ENCODE data around the gene PAM.
"Not testable (repeated sequence)": the region's sequence is repeated elsewhere in the genome, so short reads cannot be mapped to it uniquely, and the experiment has no call there.

The PAM gene

DNA sequence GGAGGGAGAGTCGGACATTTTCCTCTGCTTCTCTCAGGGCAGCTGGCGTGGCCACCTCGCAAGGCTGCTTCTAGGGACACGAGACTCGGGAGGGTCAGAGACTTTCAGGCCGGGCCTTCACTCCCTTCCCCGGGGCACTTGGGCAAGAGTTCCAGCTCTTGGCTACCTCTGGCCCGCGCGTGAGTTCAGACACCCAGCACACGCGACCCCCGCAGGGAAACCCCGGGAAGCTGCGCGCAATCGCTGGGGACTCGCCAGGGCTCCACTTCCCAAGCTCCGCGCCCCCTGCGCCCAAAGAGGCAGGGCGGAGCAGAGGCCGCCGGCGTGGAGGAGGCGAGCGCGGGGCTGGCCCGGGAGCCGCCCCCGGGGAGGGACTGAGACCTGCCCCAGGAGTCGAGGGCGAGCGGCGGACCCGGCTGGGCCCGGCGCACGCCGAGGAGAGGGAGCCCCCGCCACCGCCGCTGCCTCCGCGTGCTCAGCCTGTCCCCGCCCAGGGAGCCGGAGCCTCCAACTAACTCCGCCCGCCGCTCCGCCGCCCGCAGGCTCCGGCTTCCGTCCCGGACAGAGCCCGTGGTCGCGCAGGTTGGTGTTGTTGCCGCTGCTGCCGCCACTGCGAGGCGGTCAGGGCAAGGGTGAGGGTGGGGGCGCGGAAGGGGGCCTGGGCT is at the start of gene PAM:
Gene PAM (plus strand): TSS at position 539 of the 665 bp plus-strand sequence. CDS start 110,891 bp downstream, outside the sequence.
- no peak for DNase-seq

DNA sequence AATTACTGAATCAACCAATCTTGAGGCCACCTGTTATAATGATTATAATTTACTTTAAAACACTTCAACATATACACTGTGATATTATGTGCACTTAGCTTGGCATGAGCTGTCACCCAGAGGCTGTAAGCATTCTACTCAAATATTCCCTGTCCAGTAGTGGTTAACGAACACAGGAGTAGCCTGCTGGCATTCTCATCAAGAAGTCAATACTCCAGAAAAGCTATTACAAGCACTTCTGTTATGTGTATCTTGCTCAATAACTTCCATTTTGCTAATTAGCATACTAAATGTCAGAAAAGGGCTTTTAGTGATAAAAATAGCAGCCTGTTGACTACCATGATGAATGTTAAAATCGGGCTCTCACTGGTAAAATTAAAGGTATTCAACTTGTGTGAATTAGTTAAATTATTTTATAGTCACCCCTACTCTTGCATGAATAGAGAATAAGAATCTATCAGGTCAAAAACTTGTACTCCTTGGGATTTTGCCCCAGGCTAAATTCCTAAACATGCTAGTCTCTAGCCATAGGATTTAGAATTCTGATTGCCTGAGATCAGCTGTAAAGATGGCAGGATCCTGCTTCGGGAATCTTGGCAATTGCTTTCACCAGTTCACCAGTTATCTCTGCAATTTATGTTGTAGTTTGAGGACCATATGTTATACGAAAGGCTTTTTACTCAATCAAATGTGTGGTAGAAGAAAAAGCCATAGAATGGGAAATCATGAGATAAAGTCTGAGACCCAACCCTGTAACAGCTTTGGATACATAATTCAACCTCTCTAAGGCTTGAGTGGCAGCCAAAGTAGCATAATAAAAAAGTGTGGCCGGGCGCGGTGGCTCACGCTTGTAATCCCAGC is 43.4 kb upstream of the PAM start:
- DNase-seq, result no peak

DNA sequence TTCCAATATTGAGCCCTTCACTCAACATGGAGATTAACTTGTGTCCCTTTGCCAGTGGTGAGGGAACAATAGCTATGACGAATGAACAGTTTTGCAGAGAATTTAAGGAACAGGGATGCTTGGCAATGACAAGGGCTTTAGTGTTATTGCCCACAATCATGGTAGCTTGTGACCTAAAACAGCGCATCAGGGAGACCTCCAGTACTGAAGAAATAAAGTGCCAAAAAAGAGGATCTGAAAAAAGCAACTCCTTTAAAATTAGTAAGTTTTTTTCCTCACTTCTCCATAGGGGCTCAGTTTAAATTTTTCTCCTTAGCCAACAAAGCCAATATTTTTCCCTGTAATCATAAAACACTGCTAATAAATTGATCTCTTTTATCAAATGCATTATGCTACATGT is 41.8 kb upstream of the PAM start:
- DNase-seq, result no peak

DNA sequence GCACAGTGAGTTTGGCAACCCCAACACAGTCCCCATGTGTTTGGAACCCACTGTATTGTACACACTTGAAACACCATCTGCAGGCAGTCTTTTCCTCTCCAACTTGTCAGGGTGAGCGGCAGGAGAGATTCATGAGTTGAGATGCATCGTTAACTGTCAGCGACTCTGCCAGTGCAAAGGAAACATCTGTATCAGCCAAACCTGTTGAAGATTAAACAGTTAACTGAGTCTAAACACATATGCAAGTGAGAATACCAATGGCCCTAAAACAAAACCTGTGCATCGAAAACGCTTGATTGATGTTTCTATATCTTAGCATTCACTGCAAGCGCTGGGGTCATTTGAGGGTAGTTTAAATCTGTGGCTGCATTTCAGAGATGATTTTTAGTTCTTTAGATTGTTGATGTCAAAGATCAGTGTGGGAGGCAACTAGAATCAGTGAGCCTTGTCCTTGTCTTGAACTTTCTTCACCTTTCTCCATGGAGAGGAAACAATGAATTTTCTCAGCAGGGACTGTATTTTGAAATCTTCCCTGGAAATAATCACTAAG is 41.3 kb upstream of the PAM start:
- no peak for DNase-seq

DNA sequence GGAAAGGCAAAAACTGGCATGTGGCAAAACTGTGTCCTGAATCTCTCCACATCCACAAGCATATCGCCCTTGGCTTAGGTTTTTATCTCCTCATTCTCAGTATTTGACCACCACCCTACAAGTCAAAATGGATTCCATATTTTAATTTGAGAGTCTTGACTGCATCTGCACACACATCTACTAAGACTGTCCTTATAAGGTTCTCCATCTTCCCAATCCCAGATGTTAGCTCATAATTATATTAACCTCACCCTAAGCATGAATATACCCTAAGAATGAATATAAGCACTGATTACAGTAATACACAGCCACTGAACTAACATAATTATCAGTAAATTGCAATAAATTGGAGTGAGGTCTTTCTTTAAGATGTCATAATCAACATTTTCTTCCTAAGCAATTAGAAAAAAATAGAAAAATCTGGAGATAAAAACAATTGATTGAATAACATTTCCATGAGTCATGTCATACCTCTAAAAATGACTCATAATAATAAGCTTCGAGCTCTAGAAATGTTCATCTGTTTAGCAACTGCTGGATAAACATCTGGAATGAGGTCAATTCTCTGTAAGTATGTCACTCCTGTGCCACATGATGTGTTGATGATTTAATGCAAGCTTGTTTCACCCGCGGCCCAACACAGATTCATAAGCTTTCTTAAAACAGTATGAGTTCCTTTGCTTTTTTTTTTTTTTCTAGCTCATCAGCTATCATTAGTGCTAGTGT is 39.9 kb upstream of the PAM start:
- no peak for DNase-seq

DNA sequence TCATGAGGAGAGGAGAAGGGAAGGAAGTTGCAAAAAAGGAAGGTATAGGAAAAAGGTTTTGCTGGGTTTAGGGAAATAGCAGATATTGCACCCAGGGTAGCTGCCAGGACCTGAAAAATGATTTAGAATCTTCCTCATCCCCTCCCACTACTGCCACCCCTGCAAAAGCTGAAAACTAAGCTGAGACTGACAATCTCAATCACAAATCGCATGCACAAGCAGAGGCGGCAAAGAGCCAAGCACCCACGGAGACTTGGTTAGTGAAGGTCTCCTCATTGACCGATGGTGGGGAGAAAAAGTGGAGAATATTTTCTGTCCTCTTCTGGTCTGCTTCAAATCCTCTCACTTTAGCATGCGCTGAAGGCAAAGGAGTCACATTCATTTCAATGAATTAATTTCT is 39.1 kb upstream of the PAM start:
- no peak for DNase-seq

DNA sequence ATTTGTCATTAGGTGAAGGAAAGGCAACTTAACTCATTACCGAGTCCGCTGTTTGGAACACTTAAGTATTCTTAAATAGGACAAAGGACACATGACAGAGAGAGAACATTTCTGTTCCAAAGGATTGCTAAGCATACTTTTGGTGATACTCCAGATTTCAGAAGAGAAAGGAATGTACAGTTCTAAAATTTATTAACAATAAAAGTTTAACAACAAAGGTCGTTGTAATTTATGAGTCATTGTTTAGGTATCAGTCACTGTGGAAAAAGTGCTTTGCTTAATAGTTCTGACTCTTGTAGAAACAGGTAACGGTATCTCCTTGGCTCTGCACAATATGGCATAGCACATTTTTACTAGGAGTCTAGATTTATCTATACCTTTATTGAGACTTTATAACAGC is 36.3 kb upstream of the PAM start:
- no peak for DNase-seq

DNA sequence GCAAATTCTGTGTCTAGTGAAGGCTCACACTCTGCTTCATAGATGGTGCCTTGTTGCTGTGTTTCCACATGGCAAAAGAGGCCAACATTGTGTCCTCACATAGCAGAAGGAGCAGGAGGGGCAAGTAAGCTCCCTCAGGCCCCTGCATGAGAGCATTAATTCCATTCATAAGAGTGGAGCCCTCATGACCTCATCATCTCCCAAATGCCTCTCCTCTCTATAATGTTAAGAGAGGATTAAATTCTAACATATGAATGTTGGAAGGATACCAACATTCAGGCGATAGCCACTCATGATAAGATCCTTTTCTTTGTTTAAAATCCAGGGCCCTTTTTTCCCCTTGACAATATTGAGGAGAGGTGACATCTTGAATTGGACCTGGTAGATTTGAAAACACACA is 35.2 kb upstream of the PAM start:
- DNase-seq, result no peak

DNA sequence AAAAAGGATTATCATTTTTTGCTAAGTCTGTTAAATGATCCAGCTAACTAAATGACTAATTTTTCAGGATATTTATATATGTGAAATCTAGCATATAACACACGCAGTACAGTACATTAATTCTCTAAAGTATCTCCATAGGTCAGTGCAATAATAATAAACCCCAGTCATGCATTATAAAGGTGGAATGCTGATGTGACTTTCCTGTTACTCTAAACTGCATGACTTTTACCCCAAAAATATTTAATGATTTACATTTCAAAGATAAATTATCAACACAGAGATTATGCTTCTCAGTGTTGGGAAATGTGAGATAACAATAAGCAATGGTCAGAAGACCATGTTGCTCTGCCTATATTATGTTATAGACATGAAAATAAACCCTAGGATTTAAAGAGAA is 34.1 kb upstream of the PAM start:
- DNase-seq, result no peak

DNA sequence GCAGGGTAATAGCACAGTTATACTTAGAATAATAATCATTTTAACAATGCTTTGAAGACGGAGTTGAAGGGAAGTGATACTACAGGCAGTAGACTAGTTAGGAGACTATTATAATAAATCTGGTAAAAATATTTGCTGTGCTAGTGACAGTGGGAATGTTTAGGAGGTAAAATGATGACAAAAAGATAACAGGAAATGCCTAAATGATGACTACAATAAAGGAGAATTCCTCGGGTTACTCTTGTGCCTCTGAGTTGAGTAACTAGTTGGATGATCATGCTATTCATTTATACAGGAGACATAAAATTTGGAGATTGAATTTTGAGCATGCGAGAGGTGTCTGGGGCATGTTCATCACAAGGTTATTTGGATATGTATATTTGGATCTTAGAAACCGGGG is 32.2 kb upstream of the PAM start:
- no peak for DNase-seq

DNA sequence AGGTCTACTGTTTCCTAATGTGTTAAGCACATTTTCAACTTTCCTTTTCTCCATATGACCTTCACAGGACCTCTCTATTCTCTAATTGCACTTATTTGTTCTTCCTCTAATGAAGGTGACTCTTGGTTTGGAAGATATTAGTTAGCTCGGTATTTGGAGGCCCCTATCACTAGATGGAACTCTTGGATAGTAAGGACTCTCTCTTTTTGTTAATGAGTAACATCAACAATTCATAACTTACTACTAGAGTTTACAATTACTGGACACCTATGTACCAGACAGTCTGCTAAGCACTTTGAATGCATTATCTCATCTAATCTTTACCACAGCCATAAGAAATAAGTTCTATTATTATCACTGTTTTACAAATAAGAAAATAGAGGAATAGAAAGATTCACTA is 23.4 kb upstream of the PAM start:
- no peak for DNase-seq

DNA sequence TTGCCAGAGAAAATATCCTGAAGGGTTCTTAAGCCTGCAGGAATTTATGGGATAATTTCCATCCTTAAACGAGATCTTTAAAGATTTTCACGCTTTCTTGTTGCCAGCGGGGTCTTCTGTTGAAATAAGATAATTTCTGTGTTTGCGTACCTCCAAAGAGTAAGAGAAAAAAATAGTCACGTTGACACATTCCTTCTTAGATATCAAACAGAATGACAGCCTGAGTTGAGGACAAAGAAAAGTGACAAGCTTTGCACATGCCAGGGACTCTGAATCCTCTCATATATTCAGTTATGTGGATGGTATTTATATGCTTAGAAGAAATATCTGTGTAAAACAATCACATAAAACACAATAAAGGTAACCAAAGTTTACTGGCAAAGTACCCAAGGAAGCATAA is 21.6 kb upstream of the PAM start:
- no peak for DNase-seq

DNA sequence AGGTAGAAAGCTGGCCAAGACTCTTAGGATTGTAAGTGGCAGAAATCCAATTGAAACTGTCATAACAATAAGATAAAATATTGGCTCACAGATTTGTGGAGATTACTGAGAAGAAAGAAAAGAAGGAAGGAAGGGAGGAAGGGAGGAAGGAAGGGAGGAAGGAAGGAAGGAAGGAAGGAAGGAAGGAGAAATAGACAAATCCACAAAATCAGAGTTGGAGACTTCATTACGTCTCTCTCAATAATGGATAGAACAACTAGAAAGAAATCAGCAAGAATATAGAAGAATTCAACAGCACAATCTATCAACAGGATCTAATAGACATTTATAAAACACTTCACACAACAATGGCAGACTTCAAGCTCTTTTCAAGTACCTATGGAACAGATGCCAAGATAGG is 17.9 kb upstream of the PAM start:
- DNase-seq, result no peak

DNA sequence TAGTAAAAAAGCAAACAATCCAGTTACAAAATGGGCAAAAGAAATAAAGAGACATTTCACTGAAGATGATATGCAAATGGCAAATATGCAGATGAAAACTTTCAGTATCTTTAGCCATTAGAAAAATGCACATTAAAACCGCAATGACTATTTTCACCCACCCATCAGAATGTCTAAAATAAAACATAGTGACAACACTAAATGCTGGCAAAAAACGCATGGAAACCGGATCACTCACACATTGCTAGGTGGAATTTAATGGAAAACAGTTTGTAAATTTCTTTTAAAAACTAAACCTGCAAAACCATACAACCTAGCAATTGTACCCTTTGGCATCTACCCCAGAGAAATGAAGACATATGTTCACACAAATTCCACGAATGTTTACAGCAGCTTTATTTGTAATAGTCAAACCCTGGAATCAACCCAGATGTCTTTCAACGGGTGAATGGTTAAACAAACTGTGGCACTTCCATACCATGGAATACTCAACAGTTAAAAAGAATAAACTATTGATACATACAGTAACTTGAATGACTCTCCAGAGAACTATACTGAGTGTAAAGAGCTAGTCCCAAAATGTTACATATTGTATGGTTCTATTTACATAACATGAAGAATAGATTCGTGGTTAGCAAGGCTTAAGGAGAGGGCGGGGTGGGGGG is 17.2 kb upstream of the PAM start:
- DNase-seq, result no peak

DNA sequence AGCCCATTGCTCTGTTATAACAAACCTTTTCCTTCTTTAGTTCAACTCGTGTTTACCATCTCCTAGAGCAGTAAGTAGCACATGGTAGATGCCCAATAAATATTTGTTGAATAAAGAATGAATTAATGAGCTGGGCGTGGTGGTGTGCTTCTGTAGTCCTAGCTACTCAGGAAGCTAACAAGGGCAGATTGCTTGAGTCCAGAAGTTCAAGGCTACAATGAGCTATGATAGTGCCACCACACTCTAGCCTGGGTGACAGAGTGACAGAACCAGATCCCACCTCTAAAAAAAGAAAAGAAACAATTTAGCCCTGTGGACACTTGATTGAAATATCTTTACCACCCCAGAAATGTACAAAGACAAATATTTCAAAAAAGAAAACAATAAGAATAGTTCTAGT is 14.6 kb upstream of the PAM start:
- no peak for DNase-seq

DNA sequence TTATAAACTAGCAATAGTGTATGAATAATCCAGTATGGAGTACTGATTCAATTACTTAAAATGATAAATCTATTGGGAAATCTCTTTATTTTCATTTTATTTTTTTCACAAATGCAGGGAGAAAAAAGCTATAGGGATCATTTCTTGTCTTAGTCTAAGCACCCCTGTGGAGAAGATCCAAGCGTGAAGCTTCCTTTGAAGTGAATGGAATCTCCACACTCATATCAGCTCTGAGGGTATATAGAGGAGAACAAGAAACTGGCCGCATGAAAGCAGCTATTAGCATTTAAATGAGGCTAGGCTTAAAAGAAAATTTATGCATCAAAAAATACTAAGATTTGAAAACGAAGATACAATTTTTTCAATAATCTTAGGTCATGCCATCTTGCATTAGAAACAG is 12.9 kb upstream of the PAM start:
- no peak for DNase-seq

DNA sequence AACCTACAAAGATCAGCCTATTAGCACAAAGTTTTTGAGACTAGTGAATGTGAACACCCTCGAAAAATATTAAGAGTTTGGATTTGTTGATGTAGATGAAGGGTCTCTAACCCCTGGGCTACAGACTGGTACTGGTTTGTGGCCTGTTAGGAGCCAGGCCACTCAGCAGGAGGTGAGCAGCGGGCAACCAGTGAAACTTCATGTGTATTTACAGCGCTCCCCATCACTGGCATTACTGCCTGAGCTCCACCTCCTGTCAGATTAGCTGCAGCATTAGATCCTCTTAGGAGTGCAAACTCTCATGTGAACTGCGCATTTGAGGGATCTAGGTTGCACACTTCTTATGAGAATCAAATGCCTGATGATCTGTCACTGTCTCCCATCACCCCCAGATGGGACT is 11.2 kb upstream of the PAM start:
- DNase-seq, result no peak

DNA sequence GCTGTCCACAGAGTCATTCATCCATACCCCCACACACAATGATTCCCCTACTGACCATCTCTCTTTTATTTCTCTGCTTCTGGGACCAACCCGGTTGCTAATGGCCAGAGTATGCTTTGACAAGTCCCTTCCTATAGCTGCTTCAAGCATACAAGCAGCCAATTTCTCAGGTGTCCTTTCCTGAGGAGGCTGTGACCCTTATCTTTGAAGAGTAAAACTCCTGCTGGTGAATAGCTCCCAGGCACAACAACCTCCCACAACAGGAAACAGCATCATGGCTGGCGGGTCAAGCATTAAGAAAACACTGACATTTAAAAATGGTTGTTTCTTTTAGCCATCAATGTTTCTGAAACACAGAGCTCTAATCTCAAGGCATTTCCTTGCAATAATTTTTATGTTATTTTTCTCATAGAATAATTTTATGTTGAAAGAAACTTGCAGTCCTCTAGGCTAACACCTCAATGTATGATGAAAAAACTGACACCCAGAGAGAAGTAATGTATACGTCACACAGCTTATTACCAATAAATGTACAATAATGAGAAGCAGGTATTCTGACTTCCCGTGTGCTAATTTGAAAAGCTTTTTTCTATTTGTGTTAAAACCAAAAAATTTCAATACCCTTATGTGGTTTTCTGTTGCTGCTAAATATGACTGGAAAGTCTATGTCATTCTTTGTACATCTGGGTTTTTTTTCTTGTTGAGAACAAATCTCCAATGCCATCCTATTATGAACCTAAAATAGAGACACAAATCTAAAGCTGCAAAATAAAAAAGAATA is 7.5 kb upstream of the PAM start:
- DNase-seq, result no peak

DNA sequence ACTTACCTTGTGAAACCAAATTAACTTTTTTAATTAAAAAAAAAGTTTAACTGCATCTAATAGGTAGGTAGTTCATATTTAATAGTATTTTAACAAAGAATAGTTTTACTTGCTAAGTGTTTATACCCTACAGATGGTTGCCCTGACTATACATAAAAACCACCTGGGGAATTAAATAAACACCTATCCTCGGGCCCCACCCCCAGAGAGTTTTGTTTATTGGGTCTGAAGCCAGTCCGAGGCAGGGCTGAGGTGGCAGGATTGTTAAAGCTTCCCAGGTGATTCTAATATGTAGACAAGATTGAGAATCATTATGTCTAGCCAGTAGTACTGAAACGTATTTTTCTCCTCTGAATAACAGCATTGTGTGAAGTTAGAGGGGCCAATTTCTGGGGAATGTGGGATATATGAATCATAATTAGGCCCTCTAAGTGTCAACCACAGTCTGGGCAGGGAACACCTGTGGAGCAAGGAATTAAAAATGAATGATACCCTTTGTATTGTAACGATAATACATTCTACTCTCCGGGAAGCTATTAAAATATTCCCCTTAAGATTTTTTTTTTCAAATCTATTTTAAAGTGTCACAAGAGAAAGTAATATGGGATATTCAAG is 5.6 kb upstream of the PAM start:
- no peak for DNase-seq

DNA sequence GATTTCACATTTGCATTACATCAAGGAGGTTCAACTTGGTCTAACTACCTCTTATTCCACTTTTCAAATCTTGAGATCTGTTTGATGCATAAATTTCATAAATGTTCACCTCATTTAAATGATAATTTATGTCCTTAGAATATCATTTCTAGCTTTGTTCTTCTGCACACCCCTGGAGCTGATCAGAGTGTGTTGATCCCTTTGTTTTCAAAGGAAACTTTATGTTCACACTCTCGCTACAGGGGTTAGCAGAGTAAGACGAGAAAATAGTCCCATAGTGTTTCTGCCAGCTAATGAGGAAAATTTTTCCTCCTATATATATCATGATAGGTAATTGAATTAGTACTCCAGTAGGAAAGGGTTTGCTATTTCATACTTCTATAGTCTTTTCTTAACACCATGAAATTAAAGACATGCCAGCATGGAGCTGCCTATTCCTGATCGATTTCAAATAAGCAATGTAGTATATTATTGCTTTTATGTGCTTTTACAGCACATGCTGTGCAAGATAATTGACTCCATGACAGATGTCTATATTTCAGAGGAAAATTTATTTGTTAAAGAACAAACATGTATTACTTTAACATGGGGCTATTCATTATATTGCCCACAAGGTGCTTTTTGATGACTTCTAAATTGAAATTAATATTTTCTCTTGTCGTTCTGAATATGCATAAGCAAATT is 4.8 kb upstream of the PAM start:
- DNase-seq, result no peak

DNA sequence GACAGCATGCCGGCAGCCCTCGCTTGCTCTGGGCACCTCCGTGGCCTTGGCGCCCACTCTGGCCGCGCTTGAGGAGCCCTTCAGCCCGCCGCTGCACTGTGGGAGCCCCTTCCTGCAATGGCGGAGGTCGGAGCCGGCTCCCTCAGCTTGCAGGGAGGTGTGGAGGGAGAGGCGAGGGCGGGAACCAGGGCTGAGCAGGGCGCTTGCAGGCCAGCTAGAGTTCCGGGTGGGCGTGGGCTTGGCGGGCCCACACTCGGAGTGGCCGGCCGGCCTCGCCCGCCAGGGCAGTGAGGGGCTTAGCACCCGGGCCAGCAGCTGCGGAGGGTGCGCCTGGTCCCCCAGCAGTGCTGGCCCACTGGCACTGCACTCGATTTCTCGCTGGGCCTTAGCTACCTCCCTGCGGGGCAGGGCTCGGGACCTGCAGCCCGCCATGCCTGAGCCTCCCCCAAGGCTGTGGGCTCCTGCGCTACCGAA is 3.2 kb upstream of the PAM start:
- not testable (repeated sequence) for DNase-seq
